ENCODE measurements around the gene MCCC2. TPM values are rescaled to one million over a fixed set of nuclear protein-coding genes. Genes with fewer than 3 reads are reported as not detected.
A peak's percentile ranks its signal among the peaks of the same experiment; 100 is the strongest.
"Not testable (repeated sequence)": the region's sequence is repeated elsewhere in the genome, so short reads cannot be mapped to it uniquely, and the experiment has no call there.

MCCC2 gene
- polyA plus RNA-seq, 1 donor: 81.3 TPM

DNA sequence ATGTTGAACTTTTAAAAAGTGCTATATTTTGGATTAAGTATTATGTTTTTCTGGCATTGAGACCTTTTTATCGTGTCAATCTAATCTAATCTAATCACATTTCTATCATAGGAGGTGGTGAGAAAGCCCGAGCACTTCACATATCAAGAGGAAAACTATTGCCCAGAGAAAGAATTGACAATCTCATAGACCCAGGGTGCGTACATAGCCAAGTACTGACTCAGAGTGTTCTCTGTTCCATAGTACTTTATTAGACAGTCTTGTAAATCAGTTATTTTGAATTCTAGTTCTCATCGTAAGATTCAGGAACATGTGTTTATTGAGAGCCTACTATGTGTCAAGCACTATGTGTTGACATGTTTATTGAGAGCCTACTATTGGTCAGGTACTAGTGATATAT, 9.0 kb downstream of the MCCC2 start:
- DNase-seq: no peak

GRCh38 chr5:71597001-71597400, 9.9 kb downstream of the MCCC2 start:
- DNase-seq: no peak

DNA sequence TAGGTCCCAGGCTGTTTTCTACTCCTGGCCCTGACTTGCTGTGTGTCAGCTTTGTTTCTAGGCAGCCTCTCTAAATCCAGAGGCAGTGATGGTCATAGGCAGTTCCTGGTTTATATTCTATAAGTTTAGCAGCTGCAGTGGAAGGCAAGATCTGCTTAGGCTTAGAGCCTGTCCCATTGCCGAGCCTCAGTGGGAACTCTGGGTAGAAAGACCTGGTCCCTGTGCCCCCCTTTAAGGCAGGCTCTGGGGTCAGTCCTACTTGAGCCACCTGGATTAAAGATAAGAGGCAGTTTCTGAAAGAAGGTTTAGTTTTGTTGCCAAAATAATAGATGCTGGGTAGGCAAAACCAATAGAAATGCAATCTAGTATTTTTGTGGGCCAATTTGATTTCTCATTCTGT, 13.6 kb downstream of the MCCC2 start:
- no peak for DNase-seq

DNA sequence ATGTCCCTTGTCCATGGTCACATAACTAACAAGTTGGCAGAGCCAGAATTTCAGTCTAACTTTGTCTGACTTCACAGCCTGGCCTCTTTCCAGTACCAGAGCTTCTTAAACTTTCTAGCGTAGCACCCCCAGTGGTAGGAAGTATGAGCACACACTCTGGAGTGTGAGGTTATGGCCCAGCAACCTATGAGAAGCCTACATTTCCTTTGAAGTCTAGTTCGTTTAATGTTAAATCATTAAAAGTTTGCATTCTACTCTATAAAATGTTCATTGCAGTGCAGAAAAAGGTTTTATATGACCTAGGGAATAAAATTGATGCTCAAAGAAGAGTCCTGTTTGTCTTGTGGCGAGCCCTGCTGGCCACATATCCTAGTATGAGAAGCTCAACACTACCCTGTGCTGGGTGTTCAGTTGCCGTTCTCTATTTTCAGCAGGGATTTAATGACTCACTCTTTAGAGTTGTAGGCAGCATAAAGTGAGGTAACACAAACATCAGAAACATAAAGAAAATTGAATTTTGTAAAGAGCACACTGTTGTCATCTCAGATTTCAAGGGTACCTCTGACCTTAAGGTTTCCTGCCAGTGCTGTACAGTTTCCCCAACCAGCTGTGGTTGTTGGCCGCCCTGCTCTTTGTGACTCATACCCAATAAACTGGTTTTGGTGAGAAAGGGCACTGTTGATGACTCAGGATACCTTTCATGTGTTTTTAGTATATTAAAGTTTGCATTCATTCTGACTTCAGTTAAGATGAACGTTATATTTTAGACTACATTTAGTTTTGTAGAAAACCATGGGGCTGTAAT, 14.3 kb downstream of the MCCC2 start:
- no peak for DNase-seq

- not testable (repeated sequence) for DNase-seq
Observed at GRCh38 chr5:71609916-71610315, 22.8 kb downstream of the MCCC2 start.

DNA sequence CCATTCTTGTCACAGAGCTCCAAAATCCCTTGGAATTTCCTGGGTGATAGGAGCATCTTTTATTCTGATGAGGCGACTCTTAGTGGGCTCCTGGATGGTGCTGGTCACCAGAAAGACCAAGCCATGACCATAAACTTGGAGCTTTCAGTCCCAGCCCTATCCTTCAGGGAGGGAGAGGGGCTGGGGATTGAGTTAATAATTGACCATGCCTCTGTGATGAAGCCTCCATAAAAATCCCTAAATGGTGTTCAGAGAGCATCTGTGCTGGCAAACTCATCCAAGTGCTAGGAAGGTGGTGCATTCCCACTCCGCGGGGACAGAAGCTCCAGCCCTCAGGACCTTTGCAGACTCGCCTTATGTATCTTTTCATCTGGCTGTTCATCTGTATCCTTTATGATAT, 28.7 kb downstream of the MCCC2 start:
- DNase-seq: no peak

DNA sequence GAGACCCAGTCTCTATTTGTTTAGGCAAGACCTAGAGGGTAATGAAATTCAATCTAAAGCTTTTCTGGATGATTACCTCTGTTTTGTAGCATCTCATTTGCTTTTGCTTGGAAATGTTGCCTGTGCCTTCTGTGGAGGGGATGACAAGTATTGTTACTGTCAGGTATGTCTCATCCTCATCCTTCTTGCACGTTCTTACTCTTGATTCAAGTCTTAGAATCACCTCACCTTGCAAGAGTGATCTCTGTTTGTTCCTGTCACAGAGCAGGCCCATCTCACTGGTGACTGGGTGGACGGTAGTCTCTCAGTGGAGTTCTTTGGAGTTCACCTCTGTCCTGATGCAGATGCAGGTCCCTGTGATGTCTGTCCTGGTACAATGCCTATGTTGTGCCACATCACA, 33.5 kb downstream of the MCCC2 start:
- no peak for DNase-seq

DNA sequence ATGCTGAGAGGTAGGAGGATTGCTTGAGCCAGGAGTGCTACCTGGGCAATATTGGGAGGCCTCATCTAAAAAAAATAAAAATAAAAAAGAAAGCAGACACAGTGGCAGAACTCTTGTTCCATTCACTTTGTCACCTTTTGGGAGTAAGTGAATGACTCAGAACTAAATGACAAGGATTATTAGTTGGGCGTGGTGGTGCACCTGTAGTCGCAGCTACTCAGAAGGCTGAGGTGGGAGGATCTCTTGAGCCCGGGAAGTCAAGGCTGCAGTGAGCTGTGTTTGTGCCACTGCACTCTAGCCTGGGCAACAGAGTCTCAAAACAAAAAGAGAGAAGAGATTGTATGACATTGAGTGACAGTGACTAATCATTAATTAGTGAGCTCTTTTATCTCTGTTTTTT, 34.1 kb downstream of the MCCC2 start:
- DNase-seq: no peak

- DNase-seq: no peak
Observed at GRCh38 chr5:71621741-71622140, 34.6 kb downstream of the MCCC2 start.

- no peak for DNase-seq
Observed at GRCh38 chr5:71623221-71623794, 36.2 kb downstream of the MCCC2 start.

- no peak for DNase-seq
Observed at GRCh38 chr5:71629950-71630349, 42.8 kb downstream of the MCCC2 start.

DNA sequence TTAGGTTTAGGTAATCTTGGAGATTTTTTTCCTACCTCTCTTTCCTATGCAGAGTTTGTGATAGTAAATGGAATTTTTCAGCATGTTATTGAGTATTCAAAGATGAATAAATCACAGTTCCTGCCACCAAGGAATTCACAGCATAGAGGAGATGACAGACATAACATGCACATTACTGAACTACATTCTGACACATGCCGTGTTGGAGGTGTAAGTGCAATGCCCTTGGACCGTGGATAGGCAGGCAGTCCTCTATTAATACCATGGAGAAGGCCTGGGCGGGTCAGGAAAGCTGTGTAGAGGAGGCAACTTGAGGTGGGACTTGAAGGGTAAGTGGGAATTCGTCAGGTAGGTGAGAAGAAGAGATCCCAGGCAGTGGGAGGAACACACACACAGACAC, 43.9 kb downstream of the MCCC2 start:
- no peak for DNase-seq

- DNase-seq: no peak
Observed at GRCh38 chr5:71632168-71632567, 45.0 kb downstream of the MCCC2 start.

GRCh38 chr5:71633255-71634155, 46.4 kb downstream of the MCCC2 start:
- DNase-seq: no peak

GRCh38 chr5:71637133-71637532, 50.0 kb downstream of the MCCC2 start:
- DNase-seq: no peak

DNA sequence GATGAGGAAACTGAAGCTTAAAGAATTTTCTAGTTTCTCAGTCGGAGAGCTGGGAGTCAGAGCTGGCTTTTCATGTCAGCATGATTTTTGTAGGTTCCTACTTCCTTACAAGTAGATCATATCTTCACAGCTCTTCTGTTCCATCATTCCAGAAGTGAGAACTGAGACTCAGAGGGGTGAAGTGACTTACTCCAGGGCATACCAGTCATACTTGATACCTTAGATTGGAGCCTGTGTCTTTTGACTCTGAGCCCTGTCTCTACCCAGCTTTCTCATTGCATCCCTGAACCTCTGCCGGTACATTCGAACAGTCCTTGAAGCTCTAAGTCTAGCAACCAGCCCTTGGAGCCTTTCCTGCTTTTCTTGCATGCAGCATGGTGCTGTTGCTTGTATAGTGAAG, 53.3 kb downstream of the MCCC2 start:
- no peak for DNase-seq

GRCh38 chr5:71645030-71645429, 57.9 kb downstream of the MCCC2 start:
- no peak for DNase-seq

- DNase-seq: not testable (repeated sequence)
Observed at GRCh38 chr5:71650940-71651339, 63.8 kb downstream of the MCCC2 start.

DNA sequence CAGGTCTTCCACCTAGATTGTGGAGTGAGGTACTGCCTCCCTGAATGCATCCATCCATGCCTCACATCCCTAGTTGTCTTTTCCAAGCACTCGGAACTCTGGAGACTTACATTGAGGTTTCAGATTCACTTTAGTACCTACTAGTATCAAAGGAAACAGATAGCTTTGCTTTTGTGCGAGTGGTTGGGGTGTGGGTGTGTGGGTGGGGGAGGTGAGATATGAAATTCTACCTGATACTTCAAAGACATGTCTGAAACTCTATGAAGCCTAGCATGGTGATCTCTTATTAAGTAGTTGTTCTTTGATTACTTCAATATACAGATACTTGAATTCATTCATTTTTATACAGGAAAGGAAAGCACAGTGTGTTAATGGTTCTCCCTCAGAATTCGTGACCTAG, 64.4 kb downstream of the MCCC2 start:
- no peak for DNase-seq

- DNase-seq: no peak
Observed at GRCh38 chr5:71652349-71652748, 65.2 kb downstream of the MCCC2 start.

GRCh38 chr5:71652803-71653543, 65.8 kb downstream of the MCCC2 start:
- peak; percentile 72 for DNase-seq
